Measurements from ENCODE around the gene RILP.

The RILP gene

DNA sequence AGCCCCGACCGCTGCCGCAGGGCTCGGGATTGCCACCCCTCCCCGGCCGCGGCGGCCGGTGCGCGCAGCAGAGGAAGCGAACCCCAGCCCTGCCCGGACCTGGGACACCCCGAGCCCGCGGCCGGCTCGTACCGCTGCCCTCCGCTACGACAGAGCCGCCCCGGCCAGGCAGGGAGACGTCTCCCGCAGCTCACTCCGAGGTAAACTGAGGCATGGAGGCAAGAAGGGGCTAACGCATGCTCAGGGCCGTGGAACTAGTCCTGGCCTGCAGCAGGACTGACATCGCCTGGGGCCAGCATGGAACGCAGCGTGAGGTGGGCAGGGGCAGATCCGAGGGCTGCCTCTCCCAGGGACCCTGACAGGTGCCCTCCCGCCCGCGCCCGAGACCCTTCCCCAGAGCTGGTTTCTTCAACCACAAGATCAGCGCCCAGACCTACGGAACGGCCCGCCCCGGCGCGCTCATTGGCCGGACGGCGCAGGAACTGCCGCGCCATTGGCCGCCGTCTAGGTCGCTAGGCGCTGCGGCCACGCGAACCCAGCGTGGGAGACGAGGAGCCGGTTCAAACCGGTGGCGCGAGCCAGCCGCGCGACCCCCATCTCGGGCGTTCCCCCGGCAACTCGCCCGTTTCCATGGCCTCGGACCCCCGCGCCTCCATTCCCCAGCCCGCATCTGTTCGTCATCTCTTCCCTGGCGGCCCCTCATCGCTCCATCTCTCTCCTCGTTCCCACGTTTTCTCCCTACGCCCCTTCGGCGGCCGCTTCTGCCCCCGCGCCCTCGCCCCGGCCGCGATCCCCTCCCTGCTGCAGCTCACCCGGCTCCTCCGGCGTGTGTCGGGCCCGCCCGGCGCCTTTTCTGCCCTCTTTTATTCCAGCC lies 21.4 kb downstream of the RILP start, which contains the start of gene SLC43A2:
TSS of gene SLC43A2 (minus strand) at position 853 of the 874 bp plus-strand sequence. CDS start 960 bp downstream, outside the sequence.
- DNase-seq = peak; percentile 64

DNA sequence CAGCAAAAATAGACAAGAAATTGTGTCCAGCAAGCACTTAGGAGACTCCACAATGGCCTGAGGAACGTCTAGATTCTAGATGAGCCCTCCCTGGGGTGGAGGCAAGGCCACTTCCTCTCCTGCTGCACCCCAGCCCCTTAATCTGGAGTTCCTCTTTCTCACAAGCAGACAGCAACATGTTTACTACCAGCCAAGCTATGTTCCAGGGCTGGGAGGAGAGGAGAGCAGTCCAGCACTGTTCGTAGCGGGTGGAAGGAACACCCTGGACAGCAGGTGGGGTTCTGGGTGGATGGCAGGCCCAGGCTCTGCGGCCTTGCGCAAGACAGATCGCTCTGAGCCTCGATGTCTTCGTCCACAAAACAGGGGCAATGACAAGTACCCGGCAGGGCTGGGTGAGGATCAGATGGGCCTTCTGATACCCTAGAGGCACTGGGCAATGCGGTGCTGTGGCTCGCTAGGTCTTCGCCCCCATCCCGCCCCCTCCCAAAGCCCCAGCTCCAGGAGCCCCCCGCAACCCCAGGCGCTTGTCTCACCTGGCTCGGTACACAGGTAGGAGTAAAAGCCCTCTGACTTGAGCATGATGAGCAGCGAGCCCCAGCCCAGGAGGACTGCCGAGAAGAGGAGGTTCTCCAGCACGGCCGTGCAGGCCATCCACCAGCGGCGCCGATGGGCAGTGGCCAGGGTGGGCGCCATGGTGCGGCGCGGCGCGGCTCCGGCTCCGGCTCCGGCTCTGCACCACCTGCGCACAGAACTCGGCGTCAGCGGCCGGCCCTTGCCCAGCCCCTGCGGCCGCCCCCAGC lies 22.3 kb downstream of the RILP start:
- DNase-seq = no peak

DNA sequence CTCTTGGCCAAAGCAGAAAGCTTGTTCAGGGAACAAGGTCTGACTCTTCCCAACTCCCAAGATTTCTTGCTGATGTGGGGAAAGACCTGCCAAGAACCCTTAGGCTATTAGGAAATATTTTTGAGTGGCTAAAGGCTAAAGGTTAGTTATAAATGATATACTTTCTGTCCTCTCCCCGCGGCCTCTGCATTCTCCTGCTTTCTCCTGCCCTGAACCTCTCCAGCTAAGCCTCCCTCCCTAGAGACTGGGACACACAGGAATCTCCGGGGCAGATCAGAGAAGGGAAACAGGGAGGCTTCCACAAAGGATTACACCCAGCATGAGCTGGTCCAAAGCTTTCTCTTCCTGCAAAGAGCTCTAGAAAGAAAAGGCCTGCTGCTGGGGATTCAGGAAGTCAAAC lies 23.3 kb downstream of the RILP start:
- no peak for DNase-seq

DNA sequence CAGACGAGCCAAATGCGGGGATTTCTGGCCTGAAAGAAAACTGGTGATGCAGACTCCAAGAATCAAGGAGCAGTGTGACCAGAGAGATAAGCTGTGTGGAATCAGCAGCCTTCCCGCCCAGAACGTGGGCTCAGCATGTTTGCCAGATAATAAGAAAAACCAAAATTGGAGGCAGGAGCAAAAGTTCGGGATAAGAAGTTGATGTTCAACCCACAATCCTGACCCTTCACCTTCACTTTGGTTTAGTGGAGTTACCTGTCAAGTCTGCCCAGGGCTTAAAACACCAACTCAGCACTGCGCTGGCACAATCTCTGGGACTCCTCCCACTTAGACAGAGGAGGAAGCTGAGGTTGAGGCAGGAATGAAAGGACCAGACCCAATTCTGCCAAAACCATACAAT lies 24.1 kb downstream of the RILP start:
- DNase-seq = no peak

DNA sequence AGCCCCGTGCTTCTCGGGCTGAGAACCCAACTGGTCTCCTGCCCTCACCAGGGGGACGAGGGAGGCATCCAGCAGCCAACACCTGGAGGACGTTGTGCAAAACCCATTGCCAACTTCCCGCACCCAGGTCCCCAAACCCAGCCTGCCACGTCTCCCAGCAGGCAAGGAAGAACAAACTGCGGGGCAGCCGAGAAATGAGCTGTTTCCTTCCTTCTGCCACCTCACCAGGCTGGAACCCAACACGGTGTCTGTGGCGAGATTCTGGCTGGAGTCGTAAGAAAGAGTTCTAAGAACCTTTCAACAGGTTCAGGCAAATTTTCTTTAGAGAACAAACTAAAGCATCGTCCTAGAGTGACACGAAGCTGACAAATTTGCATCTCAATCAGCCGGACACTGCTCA lies 24.6 kb downstream of the RILP start:
- DNase-seq = no peak

DNA sequence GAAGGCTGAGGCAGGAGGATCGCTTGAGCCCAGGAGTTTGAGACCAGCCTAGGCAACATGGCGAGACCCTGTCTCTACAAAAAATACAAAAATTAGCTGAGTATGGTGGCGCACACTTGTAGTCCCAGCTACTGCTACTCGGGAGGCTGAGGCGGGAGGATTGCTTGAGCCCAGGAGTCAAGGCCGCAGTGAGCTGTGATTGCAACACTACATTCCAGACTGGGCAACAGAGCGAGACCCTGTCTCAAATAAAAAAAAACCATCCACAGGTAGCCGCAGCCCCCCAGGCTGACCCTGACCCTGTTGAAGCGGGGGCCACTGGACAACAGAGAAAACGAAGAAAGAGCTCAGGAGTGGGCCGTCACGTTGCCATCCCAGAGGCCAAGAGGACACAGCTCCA lies 25.0 kb downstream of the RILP start:
- DNase-seq = no peak

DNA sequence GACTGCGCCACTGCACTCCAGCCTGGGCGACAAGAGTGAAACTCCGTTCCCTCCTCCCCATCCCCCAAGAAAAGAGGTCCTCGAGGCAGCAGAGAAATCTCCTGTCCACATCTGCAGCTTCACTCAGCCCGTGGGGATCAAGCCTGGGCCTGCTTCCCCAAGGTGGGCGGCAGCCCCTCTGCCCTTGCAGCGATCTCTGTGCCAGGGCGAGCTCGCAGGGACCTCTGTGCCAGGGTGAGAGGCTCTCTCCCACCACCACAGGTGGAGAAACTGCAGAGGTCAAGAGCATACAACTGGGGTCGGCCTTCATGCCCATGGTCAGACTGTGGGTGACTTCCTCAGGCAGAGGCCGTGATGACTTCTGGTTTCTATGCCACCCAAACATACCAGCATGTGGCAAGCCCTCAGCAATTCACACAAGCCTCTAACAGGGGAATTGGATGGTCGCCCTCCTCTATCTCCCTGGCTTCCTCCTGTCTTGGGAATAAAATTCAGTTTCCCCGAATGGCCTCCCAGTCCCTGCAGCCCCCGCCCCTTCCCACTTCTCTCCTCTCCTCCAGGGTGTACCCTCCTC lies 26.5 kb downstream of the RILP start:
- no peak for DNase-seq

DNA sequence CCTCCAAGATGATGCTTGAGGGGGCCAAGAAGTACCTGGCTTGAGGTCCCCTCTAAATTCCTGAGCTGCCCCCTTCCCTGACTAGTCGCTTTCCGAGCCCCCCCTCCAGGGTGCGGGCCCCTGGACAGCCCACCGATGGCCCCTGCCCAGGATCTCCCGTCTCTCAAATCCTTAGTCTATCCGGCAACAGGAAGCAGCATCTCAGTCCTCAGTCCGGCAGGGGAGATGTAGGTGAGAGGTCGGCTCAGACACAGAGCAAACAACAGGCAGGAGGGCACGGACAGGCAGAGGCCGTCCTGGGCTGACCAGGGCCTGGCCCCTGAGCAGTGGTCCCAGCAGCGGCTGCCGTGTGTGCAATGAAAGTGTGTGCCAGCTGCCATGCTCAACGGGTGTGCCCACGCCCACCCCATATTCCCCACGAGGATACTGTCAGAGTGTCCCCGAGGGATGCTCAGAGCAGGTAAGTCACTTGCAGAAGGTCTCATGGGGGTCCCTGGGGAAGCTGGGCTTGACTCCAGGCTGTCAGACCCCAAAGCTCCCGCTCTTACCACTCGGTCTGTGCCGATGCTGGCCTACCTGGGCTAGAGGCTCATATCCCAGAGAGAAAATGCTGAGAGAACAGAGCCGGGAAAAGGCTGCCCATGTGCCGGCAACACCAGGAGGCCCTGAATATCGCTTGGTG lies 28.3 kb downstream of the RILP start:
- DNase-seq = no peak

DNA sequence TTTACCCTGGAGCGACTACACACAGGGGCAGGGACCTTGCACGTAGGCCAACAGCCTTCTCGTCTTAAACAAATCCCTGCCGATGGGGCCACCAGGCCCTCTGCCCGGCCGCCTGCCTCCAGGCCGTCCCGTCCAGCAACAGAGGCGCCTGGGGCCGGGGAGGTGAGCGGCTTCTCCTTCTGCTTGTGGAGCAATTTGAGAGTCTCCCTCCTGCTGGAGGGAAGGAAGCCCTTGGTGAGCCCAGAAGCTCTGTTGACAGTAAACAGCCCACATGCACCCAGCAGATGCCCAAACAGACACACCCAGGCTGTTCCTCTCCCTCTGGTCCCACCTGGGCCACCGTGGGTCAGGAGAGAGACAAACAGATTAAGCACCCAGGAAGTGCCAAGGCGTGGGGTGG lies 29.2 kb downstream of the RILP start:
- DNase-seq = no peak

DNA sequence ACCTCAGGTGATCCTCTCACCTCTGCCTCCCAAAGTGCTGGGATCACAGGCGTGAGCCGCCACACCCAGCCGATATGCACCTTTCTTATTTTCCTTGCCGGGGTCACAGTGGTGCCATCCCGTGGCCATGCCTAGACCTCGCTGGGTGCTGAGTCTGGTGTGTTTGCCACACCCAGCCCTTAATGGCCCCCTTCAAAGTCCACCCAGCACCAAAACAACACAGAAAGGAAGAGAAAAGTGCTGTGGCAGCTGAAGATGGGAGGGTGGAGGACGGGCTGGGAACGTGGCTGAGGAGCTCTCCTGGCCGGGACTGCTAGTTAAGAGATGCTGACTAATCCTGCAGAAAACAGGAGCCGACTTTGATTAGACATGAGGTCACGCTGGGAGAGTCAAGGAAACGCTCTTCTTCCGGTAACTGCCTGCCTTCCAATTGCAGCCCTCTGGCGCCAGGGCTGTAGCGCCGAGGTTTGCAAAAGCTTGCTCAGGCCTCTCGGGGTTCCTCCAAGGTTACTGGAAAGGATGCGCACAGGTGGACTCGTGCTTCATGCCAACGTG lies 32.0 kb downstream of the RILP start:
- DNase-seq = no peak

DNA sequence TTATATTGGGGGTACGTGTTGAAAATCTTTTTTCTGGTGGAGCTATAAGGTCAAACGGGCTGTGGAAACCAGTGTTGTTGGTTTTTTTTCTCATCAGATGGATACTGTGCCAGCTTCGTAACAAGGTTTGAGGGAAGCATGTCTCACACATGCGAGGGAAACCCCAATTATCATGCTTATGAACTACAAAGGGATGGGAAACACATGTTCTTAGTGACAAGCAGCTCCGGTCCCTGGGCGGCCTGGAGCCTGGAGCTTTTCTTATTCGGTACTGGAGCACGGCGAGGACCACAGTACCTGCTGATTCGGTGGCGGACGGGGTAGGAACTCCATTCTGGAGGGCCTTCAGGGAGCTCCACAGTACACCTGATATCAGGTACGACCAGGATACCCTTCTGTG lies 33.6 kb downstream of the RILP start:
- no peak for DNase-seq

DNA sequence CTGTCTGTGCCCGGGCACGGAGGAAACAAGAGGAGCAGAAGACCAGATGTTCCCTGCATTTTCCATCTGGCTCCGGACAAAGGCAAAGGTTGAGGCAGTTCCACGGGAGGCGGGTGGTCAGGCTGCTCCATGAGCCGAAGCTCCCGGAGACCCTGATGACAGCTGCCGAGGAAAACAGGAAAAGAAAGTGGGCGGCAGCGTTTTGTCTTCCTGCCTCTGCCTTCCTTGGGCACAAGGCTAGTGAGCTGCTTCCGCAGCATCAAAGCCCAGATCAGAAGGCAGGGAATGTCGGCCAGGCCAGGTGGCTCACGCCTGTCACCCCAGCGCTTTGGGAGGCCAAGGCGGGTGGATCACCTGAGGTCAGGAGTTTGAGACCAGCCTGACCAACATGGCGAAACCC lies 37.3 kb downstream of the RILP start:
- DNase-seq = no peak

DNA sequence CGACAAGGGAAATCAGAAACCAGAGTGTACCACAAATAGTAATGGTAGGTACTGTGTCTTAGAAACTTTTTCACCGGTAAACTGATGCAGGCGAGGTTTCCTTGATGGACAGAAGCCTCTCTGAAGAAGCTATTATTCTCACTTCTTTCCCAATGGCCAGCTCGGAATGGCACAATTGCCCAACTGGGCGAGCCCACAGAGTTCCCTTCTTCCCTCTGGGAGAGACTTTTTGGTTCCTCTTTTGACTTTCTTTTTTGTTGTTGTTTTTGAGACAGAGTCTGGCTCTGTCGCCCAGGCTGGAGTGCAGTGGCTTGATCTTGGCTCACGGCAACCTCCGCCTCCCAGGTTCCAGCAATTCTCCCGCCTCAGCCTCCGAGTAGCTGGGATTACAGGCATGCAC lies 38.0 kb downstream of the RILP start:
- no peak for DNase-seq

DNA sequence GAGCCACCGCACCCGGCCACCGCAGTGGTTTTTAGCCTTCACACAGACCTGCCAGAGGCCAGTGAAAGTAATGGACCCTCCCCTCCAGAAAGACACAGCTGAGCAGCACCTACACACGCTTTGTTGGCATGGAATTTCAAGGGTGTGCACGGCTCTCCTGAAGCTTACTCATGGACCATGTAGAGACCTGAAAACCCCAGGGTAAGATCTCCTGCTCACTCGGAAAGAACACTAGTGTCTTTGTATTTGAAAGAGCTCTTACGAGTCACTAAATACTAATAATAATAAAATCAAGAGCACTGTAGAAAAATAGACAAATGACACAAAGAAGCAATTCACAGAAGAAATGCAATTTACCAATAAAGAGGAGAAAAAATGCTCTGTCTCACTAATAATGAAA lies 41.0 kb downstream of the RILP start:
- no peak for DNase-seq

DNA sequence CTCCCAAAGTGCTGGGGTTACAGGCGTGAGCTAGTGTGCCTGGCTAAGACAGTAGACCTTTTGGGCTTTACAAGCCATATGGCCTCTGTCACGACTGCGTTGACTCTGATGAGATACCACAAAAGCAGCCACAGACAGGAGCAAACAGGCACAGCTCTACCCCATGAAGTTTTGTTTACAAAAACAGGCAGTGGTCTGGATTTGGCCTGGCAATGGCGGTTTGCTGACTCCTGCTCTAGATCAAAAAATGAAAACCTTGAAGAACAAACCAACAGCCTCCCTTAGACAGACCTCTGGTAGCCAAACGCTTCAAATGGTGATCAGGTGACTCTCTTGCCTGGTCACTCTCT lies 41.7 kb downstream of the RILP start:
- DNase-seq = no peak

DNA sequence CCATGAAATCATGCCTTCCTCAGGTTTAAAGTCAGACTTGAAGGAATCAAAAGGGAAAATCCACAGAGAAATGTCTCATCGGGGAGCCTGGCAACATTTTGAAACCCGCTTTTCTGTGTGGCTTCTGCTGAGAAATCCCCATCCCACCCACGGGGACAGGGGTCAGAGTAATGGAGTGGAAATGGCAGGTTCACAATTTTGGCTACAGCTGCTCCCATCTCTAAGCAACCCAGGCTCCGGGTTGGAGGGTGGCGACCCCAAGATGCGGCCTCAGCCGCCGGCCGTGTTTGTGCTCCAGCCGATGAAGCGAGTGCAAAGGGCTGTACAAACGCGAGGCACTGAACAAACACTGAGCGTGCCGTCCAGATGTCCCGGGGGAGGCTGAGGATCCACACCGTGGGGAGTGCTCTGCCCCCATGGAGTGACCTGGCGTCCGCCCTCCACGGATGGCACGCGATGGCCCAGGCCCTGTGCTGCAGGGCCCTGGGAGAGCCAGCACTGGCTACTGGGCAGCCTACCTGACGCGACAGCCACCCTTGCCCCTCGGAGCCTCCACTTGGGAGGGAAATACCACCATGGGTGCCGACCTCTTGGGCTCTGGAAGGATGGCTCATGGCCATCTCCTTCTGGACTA lies 43.2 kb downstream of the RILP start:
- DNase-seq = no peak

DNA sequence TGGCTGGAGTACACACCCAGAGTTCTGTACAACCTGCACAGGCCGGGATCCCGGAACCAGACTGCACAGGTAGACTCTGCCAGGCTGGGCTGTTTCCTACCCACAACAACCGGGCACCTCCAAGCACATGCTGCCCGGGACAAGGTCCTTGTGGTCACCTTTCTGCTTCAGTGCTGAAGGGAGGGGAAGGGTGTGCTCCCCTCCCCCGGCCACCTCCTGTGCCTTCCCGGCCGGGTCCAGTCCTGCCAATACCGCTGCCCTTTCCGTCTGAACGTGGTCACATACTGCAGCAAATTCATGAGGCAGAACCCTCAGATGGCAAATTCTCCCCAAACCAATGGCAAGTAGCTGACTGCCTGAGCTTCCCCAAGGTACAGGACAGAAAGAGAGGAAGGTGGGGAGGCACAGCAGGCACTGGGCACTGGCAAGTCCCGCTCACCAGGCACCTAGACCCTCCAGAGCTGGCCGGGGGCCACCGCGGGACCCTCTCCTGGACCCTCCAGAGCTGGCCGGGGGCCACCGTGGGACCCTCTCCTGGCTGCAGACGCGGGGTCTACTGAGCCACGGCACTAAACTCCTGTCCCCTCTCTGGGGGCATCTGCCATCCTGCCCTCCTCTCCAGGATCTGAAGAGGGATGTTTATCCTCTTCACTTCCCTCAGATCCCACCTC lies 43.9 kb downstream of the RILP start:
- DNase-seq = no peak

DNA sequence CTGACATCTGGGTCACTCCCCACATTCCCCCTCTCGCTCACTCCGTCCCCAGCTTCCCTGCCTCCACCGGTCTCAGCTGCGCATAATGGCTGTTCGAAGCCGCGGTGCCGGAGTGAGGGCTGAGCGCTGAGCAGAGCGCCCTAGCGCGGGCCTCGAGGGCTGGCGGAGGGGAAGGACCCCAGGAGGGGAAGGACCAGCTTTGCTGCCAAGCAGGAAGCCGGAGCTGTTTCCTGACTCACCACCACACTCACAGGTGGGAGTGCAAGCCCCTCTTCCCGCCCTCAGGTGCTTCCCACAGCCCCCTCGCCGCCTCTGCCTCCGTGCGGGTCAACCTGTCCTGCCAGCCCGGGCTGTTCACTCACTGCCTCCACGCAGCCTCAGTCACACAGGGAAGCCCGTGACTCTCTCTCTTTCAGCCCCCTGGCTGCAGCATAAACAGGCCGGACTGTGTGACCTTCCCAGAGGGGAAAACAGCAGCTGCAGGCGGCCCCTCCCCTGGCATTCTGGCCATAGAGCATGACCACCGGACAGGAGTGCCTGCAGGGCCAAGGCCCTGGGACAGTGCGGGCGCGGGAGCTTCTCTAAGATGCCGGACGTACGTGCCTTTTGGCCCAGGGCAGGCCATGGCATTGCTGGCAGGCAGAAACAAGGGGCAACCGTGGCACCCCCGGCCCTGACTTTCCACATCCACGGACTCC lies 44.7 kb downstream of the RILP start:
- DNase-seq = no peak

DNA sequence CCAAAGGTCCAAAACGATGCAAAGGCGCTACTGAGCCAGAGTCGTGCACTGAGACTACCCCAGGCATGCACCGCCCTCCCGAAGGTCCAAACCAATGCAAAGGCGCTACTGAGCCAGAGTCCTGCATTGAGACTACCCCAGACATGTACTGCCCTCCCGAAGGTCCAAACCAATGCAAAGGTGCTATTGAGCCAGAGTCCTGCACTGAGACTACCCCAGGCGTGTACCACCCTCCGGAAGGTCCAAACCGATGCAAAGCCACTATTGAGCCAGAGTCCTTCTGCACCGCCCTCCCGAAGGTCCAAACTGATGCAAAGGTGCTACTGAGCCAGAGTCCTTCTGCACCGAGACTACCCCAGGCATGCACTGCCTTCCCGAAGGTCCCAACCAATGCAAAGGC lies 48.1 kb downstream of the RILP start:
- no peak for DNase-seq

DNA sequence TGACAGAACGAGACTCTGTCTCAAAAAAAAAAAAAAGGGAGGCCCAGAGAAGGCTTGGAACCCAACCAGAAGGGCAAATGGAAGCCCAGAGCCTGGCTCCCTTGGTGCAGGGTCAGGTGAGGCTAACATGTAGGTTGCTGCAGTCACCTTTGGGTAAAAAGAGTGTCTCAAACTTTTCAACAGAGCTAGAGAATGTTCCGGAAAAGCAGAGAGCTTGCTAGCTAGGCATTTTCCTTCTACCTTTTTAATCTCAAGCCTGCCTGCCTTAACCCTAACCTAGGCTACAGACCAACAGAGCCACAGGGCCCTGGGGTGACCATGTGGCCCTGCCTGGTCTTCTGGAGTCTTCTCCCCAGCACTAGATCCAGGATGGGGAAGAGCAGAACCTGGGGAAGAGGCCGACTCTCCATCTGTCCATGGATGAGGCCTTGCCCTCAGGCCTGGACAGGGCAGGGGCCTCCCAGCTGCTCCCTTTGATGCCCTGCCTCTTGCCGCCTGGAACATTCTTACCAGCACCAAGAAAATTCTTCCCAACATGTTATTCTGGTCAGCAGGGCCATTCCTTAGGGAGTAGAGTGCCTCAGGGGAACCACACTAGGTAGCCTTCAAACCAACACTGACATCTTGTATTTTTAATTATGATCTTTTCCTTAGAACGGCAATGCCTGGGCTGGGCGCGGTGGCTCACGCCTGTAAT lies 51.1 kb downstream of the RILP start:
- DNase-seq = no peak

Measured in NCI-H1694 (cell line).